H1 (cell line): ENCODE results near the gene RIMBP2. TPM values are rescaled to one million over a fixed set of nuclear protein-coding genes. Genes with fewer than 3 reads are reported as not detected.

Experiments used
- CTCF ChIA-PET: fragments of 300-600 bp; sonication (Branson Sonifier 250); formaldehyde crosslinking; loops from one replicate; lab custom pipeline; 2021; ENCODE audit not compliant: partially characterized antibody; lab: Charles Lee
- POLR2A ChIA-PET: fragments of 300-600 bp; sonication (Branson Sonifier 250); formaldehyde crosslinking; loops from one replicate; lab custom pipeline; 2021; ENCODE audit warnings: inconsistent platforms; ENCODE audit not compliant: partially characterized antibody; lab: Charles Lee
- DNase-seq, 2 experiments: peaks; one replicate each; pipeline versions ENCODE4 v3.0.0 to v3.0.0-alpha.2; 2010 to 2022; ENCODE audit warnings: low spot score in 2 of 2, low read depth in 1 of 2, mixed read lengths in 1 of 2
- FAIRE-seq: peaks from 2 replicates; lab custom pipeline; 2011; peaks lifted over from hg19 to GRCh38; lab: Jason Lieb, UNC
- H2AFZ ChIP-seq: 2 replicates; pipeline ENCODE4 v1.8.1; 2012; ENCODE audit warnings: low read length, inconsistent platforms
- H2AK5ac ChIP-seq: 2 replicates; pipeline ENCODE4 v1.6.1; 2013; ENCODE audit warnings: low read depth, low read length
- H2BK120ac ChIP-seq: replicated peaks from 2 replicates; pipeline ENCODE3; 2013; ENCODE audit warnings: low read depth, low read length, inconsistent platforms
- H2BK12ac ChIP-seq: 2 replicates; pipeline ENCODE4 v1.6.1; 2013; ENCODE audit warnings: low read depth, low read length
- H2BK15ac ChIP-seq: 2 replicates; pipeline ENCODE4 v1.6.1; 2013; ENCODE audit warnings: low read length
- H2BK20ac ChIP-seq: 2 replicates; pipeline ENCODE4 v1.6.1; 2013; ENCODE audit warnings: low read length
- H2BK5ac ChIP-seq: 2 replicates; pipeline ENCODE4 v1.6.1; 2013; ENCODE audit warnings: low read depth, low read length
- H3K14ac ChIP-seq: 2 replicates; pipeline ENCODE4 v1.6.1; 2013; ENCODE audit warnings: inconsistent platforms; ENCODE audit not compliant: insufficient read length
- H3K18ac ChIP-seq: 2 replicates; pipeline ENCODE4 v1.6.1; 2013; ENCODE audit warnings: low read length; ENCODE audit errors: extremely low read depth
- H3K23ac ChIP-seq: 2 replicates; pipeline ENCODE4 v1.6.1; 2013; ENCODE audit warnings: inconsistent platforms; ENCODE audit not compliant: insufficient read length
- H3K23me2 ChIP-seq: 2 replicates; pipeline ENCODE4 v1.6.1; 2013; ENCODE audit warnings: low read depth, low read length
- H3K27ac ChIP-seq: 2 replicates; pipeline ENCODE4 v1.6.1; 2011; ENCODE audit warnings: low read depth, low read length, inconsistent platforms
- H3K27me3 ChIP-seq, 4 experiments: replicated peaks in 1 of 4; 1 replicate in 1 of 4; 2 replicates in 3 of 4; pipeline versions ENCODE4 v1.6.1 to v1.8.1; 2011 to 2013; ENCODE audit warnings: low read length in 3 of 4, mild to moderate bottlenecking in 3 of 4, inconsistent platforms in 2 of 4, mixed read lengths in 2 of 4, moderate library complexity in 1 of 4; ENCODE audit not compliant: control insufficient read depth in 3 of 4, insufficient read depth in 3 of 4; ENCODE audit errors: extremely low read depth in 1 of 4
- H3K36me3 ChIP-seq, 4 experiments: 2 replicates each; pipeline versions ENCODE4 v1.6.1 to v1.8.1; 2011 to 2013; ENCODE audit warnings: mild to moderate bottlenecking in 4 of 4, low read length in 3 of 4, moderate library complexity in 2 of 4, control low read depth in 1 of 4, inconsistent platforms in 1 of 4; ENCODE audit not compliant: insufficient read depth in 4 of 4, control insufficient read depth in 2 of 4
- H3K4ac ChIP-seq: replicated peaks from 2 replicates; pipeline ENCODE3; 2013; ENCODE audit warnings: low read length, low read depth, mixed read lengths, inconsistent platforms; ENCODE audit not compliant: insufficient read length
- H3K4me1 ChIP-seq, 4 experiments: replicated peaks in 1 of 4; 1 replicate in 1 of 4; 2 replicates in 3 of 4; pipeline versions ENCODE4 v1.6.1 to v1.8.1; 2011 to 2013; ENCODE audit warnings: low read length in 3 of 4, inconsistent platforms in 2 of 4, mixed read lengths in 1 of 4; ENCODE audit not compliant: insufficient read depth in 4 of 4, control insufficient read depth in 3 of 4
- H3K4me2 ChIP-seq, 2 experiments: 2 replicates each; pipeline versions ENCODE4 v1.6.1 to v1.8.1; 2011 to 2013; ENCODE audit warnings: low read depth in 2 of 2, low read length in 2 of 2, control low read depth in 1 of 2, inconsistent platforms in 1 of 2, mild to moderate bottlenecking in 1 of 2; ENCODE audit not compliant: insufficient read depth in 1 of 2
- H3K4me3 ChIP-seq, 4 experiments: fragments of 200-600, 300-600 bp in 1 of 4; sonication (generic), shearing (Covaris generic), sonication (Bioruptor Twin) in 1 of 4; 2 replicates each; pipeline versions ENCODE4 v1.5.1 to v1.8.1; 2011 to 2016; ENCODE audit warnings: low read length in 4 of 4, low read depth in 3 of 4, control low read depth in 2 of 4, inconsistent platforms in 2 of 4, mild to moderate bottlenecking in 2 of 4, mixed read lengths in 1 of 4, moderate library complexity in 1 of 4; ENCODE audit not compliant: insufficient read depth in 2 of 4; ENCODE audit errors: extremely low read depth in 1 of 4
- H3K56ac ChIP-seq: replicated peaks from 2 replicates; pipeline ENCODE3; 2013; ENCODE audit warnings: low read depth, mild to moderate bottlenecking, mixed read lengths, low read length, inconsistent platforms; ENCODE audit not compliant: insufficient read length
- H3K79me1 ChIP-seq: 2 replicates; pipeline ENCODE4 v1.6.1; 2013; ENCODE audit warnings: low read depth, low read length, control low read depth
- H3K79me2 ChIP-seq, 2 experiments: 2 replicates each; pipeline versions ENCODE4 v1.6.1 to v1.8.1; 2012 to 2013; ENCODE audit warnings: low read length in 2 of 2, mild to moderate bottlenecking in 2 of 2, inconsistent platforms in 1 of 2; ENCODE audit not compliant: insufficient read depth in 2 of 2, control insufficient read depth in 1 of 2
- H3K9ac ChIP-seq, 4 experiments: replicated peaks in 1 of 4; 1 replicate in 1 of 4; 2 replicates in 3 of 4; pipeline versions ENCODE4 v1.6.1 to v1.8.1; 2011 to 2013; ENCODE audit warnings: low read depth in 3 of 4, low read length in 3 of 4, control low read depth in 2 of 4, mild to moderate bottlenecking in 2 of 4, moderate library complexity in 2 of 4, inconsistent platforms in 1 of 4; ENCODE audit errors: extremely low read depth in 1 of 4
- H3K9me3 ChIP-seq, 2 experiments: 2 replicates each; pipeline versions ENCODE4 v1.6.1 to v1.8.1; 2012 to 2013; ENCODE audit warnings: mild to moderate bottlenecking in 2 of 2, moderate library complexity in 2 of 2, control low read depth in 1 of 2, inconsistent platforms in 1 of 2, low read depth in 1 of 2, low read length in 1 of 2, mixed read lengths in 1 of 2; ENCODE audit not compliant: insufficient read depth in 2 of 2
- H4K20me1 ChIP-seq, 2 experiments: replicated peaks in 1 of 2; 2 replicates each; pipeline versions ENCODE3 to v1.8.1; 2011 to 2013; ENCODE audit warnings: inconsistent platforms in 2 of 2, low read length in 2 of 2, mild to moderate bottlenecking in 1 of 2; ENCODE audit not compliant: insufficient read depth in 2 of 2, control insufficient read depth in 1 of 2
- H4K5ac ChIP-seq: 2 replicates; pipeline ENCODE4 v1.6.1; 2013; ENCODE audit warnings: low read length, low read depth, mixed read lengths, inconsistent platforms; ENCODE audit not compliant: insufficient read length
- H4K8ac ChIP-seq: 2 replicates; pipeline ENCODE4 v1.8.0; 2013; ENCODE audit warnings: mild to moderate bottlenecking, moderate library complexity, low read length, inconsistent platforms; ENCODE audit not compliant: insufficient read depth; ENCODE audit errors: extremely low read depth
- H4K91ac ChIP-seq: replicated peaks from 2 replicates; pipeline ENCODE3; 2013; ENCODE audit warnings: low read length, mixed read lengths, inconsistent platforms; ENCODE audit not compliant: insufficient read length
- ASH2L ChIP-seq: fragments of 200-600, 300-600 bp; sonication (generic); IDR thresholded peaks from one replicate; pipeline ENCODE4 v1.7.1; 2017; ENCODE audit warnings: low read length
- BRCA1 ChIP-seq: IDR thresholded peaks from 2 replicates; pipeline ENCODE4 v1.6.1; 2012; ENCODE audit warnings: low read depth, low read length, improper control_type of control experiment
- CHD2 ChIP-seq: IDR thresholded peaks from 2 replicates; pipeline ENCODE4 v1.6.1; 2012; ENCODE audit warnings: low read length, improper control_type of control experiment
- CREB1 ChIP-seq: IDR thresholded peaks from 2 replicates; pipeline ENCODE4 v1.6.1; 2012; ENCODE audit warnings: inconsistent platforms
- EGR1 ChIP-seq: IDR thresholded peaks from 2 replicates; pipeline ENCODE4 v1.6.1; 2011; ENCODE audit warnings: low read depth, low read length, borderline replicate concordance
- FOSL1 ChIP-seq: IDR thresholded peaks from 2 replicates; pipeline ENCODE4 v1.6.1; 2011; ENCODE audit warnings: mild to moderate bottlenecking, low read depth, low read length, moderate library complexity; ENCODE audit not compliant: insufficient read depth
- JUN ChIP-seq: IDR thresholded peaks from 2 replicates; pipeline ENCODE4 v1.6.1; 2011; ENCODE audit warnings: low read depth, mild to moderate bottlenecking, improper control_type of control experiment, low read length
- KDM1A ChIP-seq: fragments of 200-600, 300-600 bp; sonication (generic); IDR thresholded peaks from 2 replicates; pipeline ENCODE4 v1.7.1; 2016; ENCODE audit warnings: mild to moderate bottlenecking, low read length, borderline replicate concordance
- KDM4A ChIP-seq: IDR thresholded peaks from one replicate; pipeline ENCODE4 v1.7.1; 2012; ENCODE audit warnings: low read depth, mild to moderate bottlenecking, moderate library complexity, low read length, inconsistent platforms; ENCODE audit not compliant: severe bottlenecking
- POLR2AphosphoS5 ChIP-seq: IDR thresholded peaks from 2 replicates; pipeline ENCODE4 v1.6.1; 2011; ENCODE audit warnings: low read depth, low read length
- POU5F1 ChIP-seq: IDR thresholded peaks from 2 replicates; pipeline ENCODE4 v1.6.1; 2011; ENCODE audit warnings: low read depth, mild to moderate bottlenecking, low read length, moderate library complexity
- SIX5 ChIP-seq: IDR thresholded peaks from 2 replicates; pipeline ENCODE4 v1.6.1; 2011; ENCODE audit warnings: mild to moderate bottlenecking, low read depth, low read length
- SRF ChIP-seq: IDR thresholded peaks from 2 replicates; pipeline ENCODE4 v1.6.1; 2011; ENCODE audit warnings: mild to moderate bottlenecking, low read depth, low read length, moderate library complexity
- SUZ12 ChIP-seq: fragments of 200-600 bp; sonication (generic); IDR thresholded peaks from 2 replicates; pipeline ENCODE4 v1.6.1; 2012; ENCODE audit warnings: mild to moderate bottlenecking, inconsistent platforms, low read length, moderate library complexity, mixed read lengths
- TBP ChIP-seq: IDR thresholded peaks from 2 replicates; pipeline ENCODE4 v1.6.1; 2011; ENCODE audit warnings: low read depth, low read length, improper control_type of control experiment
- WGBS, 2 experiments: shearing (Covaris generic) in 1 of 2; methylation state at CpG; one replicate each; pipeline versions ENCODE4 v1.1.6 to v1.1.7; 2013 to 2015; ENCODE audit warnings: low lambda C conversion rate in 2 of 2, mixed read lengths in 2 of 2, inconsistent platforms in 1 of 2, low coverage in 1 of 2, missing lambda C conversion rate in 1 of 2; ENCODE audit not compliant: insufficient replicate concordance in 2 of 2, insufficient coverage in 1 of 2, insufficient read length in 1 of 2; ENCODE audit errors: extremely low coverage in 1 of 2, missing lambda C conversion rate in 1 of 2; 5-methylcytosine and 5-hydroxymethylcytosine counted together
- polyA plus RNA-seq, 7 experiments: library from polyadenylated mRNA; depleted of rRNA in 3 of 7; stranded (reverse) in 5 of 7; unstranded in 2 of 7; fragments of >200 nt in 5 of 7; fragments of 200-250 nt in 2 of 7; gene quantifications; 1 replicate in 5 of 7; 2 replicates in 1 of 7; 4 replicates in 1 of 7; pipeline versions ENCODE4 v1.2.1 to v1.2.3, GENCODE V29; 2011 to 2013; ENCODE audit warnings: missing spikeins in 2 of 7, mixed read lengths in 2 of 7
- total RNA-seq: library from RNA; stranded (reverse); fragmentation: NEBNext Ultra II Directional; extraction: Animal tissue kit (Norgen Biotek cat#: 25700); gene quantifications from 2 replicates; pipeline ENCODE4 v1.2.1, GENCODE V29; 2021
- TF ChIP-seq, protein P1 (sequence below): IDR thresholded peaks from 2 replicates; pipeline ENCODE4 v1.6.1; 2012; ENCODE audit warnings: inconsistent platforms

RIMBP2 gene
- total and polyA plus RNA-seq, 2 of the 8 experiments (the other 6 are each of a cell fraction or from before 2014, with no cell fraction given) = 0.18 to 0.65 TPM

DNA sequence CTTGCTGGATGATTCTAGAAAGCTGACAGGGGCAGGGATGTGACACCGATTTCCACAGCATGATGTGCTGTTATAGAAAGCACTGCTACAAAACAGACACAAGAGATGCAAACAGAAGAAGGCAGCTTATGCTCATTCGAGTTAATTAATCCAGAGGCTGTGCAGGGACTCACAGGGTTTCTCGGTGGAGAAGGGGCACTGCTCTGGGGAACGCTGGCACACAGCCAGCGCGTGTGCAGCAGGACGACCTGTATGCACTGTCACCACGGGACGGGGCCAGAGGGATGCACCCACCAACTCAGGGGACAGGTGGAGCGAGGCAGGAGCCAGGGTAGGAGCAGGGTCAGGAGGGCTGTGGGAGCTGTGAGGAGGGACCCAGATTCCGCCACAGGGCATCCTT is 143.5 kb downstream of the RIMBP2 start:
- H3K23ac ChIP-seq = no peak overlapping the region
- H3K18ac ChIP-seq = no peak overlapping the region
- FAIRE-seq (no peak), DNase-seq (no peak)
- no peak overlapping the region for H2BK20ac ChIP-seq
- H3K27me3 ChIP-seq = no peaks in the 10 kb centered on the region
- H3K79me1 ChIP-seq = no peaks in the 10 kb centered on the region
- H2BK15ac ChIP-seq = no peak overlapping the region
- WGBS, 2 experiments = 88% methylated on average over 11 of the region's 11 CpGs; no CpG with 5 or more reads in 1 of the 2 experiments
- H3K23me2 ChIP-seq = no peaks in the 10 kb centered on the region
- H3K4me3 ChIP-seq = no peak overlapping the region
- no peak overlapping the region for H3K9ac ChIP-seq
- no peak overlapping the region for H3K4ac ChIP-seq
- H4K91ac ChIP-seq = no peak overlapping the region
- POLR2A ChIA-PET = no interaction called here
- H3K4me2 ChIP-seq = no peak overlapping the region
- H3K14ac ChIP-seq = no peak overlapping the region
- H4K5ac ChIP-seq = no peak overlapping the region
- no peaks in the 10 kb centered on the region for H3K9me3 ChIP-seq
- no peaks in the 10 kb centered on the region for H3K4me1 ChIP-seq
- H2AK5ac ChIP-seq = no peak overlapping the region
- H2BK12ac ChIP-seq = no peak overlapping the region
- H2AFZ ChIP-seq = no peak overlapping the region
- no peak overlapping the region for H2BK120ac ChIP-seq
- CTCF ChIA-PET = interaction anchor here (1.1 kb wide), 1 partner anchor 15 kb away, joined by 3 read pairs; no protein-coding TSS in a partner anchor
- H3K56ac ChIP-seq = no peak overlapping the region
- no peaks in the 10 kb centered on the region for H3K79me2 ChIP-seq
- no peak overlapping the region for H4K8ac ChIP-seq
- H3K27ac ChIP-seq = no peak overlapping the region
- no peak overlapping the region for H2BK5ac ChIP-seq
- no peaks in the 10 kb centered on the region for H3K36me3 ChIP-seq
- H4K20me1 ChIP-seq = no peaks in the 10 kb centered on the region
- TF ChIP-seq POU5F1 (no peak), SIX5 (no peak), TBP (no peak), CHD2 (no peak), KDM4A (no peak), POLR2AphosphoS5 (no peak), JUN (no peak), KDM1A (no peak), FOSL1 (no peak), SUZ12 (no peak), BRCA1 (no peak), ASH2L (no peak), EGR1 (no peak), SRF (no peak), CREB1 (no peak)
- TF ChIP-seq, protein P1, sequence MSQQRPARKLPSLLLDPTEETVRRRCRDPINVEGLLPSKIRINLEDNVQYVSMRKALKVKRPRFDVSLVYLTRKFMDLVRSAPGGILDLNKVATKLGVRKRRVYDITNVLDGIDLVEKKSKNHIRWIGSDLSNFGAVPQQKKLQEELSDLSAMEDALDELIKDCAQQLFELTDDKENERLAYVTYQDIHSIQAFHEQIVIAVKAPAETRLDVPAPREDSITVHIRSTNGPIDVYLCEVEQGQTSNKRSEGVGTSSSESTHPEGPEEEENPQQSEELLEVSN = no peak
